GM23338 (cell line): Measurements from ENCODE around the gene SNX21.

Source experiments
- CREB1 ChIP-seq: fragments of 250-450 bp; sonication (Bioruptor Pico); IDR thresholded peaks from 2 replicates; pipeline ENCODE4 v1.5.0; 2020; ENCODE audit warnings: low read depth, mild to moderate bottlenecking, moderate library complexity
- EZH2 ChIP-seq: fragments of 200-600 bp; sonication (generic); IDR thresholded peaks from one replicate; pipeline ENCODE4 v1.8.0; 2017; ENCODE audit warnings: antibody characterized with exemption, mild to moderate bottlenecking, low read depth; ENCODE audit not compliant: unreplicated experiment
- EZH2phosphoT487 ChIP-seq: fragments of 200-600 bp; sonication (generic); IDR thresholded peaks from one replicate; pipeline ENCODE4 v1.8.1; 2018; ENCODE audit warnings: antibody characterized with exemption; ENCODE audit not compliant: unreplicated experiment
- JUNB ChIP-seq: IDR thresholded peaks from one replicate; pipeline ENCODE4 v1.6.1; 2016; ENCODE audit warnings: antibody characterized with exemption; ENCODE audit not compliant: unreplicated experiment
- NANOG ChIP-seq: IDR thresholded peaks from 2 replicates; pipeline ENCODE4 v1.6.1; 2016; ENCODE audit warnings: antibody characterized with exemption, borderline replicate concordance
- POLR2AphosphoS5 ChIP-seq: IDR thresholded peaks from 2 replicates; pipeline ENCODE4 v1.6.1; 2016; ENCODE audit warnings: antibody characterized with exemption, low read depth
- STAT1 ChIP-seq: IDR thresholded peaks from one replicate; pipeline ENCODE4 v1.6.1; 2016; ENCODE audit warnings: antibody characterized with exemption; ENCODE audit not compliant: unreplicated experiment
- ZNF114 ChIP-seq: fragments of 250-450 bp; sonication (Bioruptor Pico); IDR thresholded peaks from 2 replicates; pipeline ENCODE4 v1.5.0; 2020; ENCODE audit warnings: mild to moderate bottlenecking, moderate library complexity
- ZNF331 ChIP-seq: fragments of 250-450 bp; sonication (Bioruptor Pico); IDR thresholded peaks from 2 replicates; pipeline ENCODE4 v1.5.0; 2020; ENCODE audit warnings: low read depth, mild to moderate bottlenecking, moderate library complexity
- TF ChIP-seq, protein P1 (sequence below), 2 experiments: fragments of 200-600 bp in 1 of 2; sonication (generic) in 1 of 2; conservative IDR thresholded peaks; 2 replicates each; pipeline versions ENCODE4 v1.5.1 to v1.6.1; 2016 to 2017; ENCODE audit warnings: antibody characterized with exemption in 2 of 2, low read depth in 2 of 2, mild to moderate bottlenecking in 2 of 2, moderate library complexity in 1 of 2
- TF ChIP-seq, protein P2 (sequence below): IDR thresholded peaks from one replicate; pipeline ENCODE4 v1.6.1; 2018; ENCODE audit warnings: antibody characterized with exemption; ENCODE audit not compliant: unreplicated experiment
- TF ChIP-seq, protein P3 (sequence below): IDR thresholded peaks from 2 replicates; pipeline ENCODE4 v1.6.1; 2016; ENCODE audit warnings: antibody characterized with exemption

DNA sequence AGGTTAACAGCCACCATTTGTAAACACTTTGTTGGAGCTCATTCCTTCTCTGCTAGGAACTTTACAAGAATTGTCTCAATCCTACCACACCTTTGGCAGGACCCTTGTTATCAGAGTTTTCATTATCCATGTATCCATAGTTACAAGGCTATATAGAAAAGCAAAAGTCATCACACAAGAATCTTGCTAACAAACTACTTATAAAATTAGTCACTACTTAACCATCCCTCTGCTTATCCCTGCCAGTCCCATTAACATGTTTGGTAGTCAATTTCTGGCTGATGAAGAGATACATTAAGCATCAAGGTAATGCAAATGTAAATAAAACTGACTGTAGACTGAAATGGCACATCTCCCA, 34.2 kb downstream of the SNX21 start:
- TF ChIP-seq, protein P1, sequence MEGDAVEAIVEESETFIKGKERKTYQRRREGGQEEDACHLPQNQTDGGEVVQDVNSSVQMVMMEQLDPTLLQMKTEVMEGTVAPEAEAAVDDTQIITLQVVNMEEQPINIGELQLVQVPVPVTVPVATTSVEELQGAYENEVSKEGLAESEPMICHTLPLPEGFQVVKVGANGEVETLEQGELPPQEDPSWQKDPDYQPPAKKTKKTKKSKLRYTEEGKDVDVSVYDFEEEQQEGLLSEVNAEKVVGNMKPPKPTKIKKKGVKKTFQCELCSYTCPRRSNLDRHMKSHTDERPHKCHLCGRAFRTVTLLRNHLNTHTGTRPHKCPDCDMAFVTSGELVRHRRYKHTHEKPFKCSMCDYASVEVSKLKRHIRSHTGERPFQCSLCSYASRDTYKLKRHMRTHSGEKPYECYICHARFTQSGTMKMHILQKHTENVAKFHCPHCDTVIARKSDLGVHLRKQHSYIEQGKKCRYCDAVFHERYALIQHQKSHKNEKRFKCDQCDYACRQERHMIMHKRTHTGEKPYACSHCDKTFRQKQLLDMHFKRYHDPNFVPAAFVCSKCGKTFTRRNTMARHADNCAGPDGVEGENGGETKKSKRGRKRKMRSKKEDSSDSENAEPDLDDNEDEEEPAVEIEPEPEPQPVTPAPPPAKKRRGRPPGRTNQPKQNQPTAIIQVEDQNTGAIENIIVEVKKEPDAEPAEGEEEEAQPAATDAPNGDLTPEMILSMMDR (conservative IDR thresholded peaks at IDR 0.05; ENCODE audit: low read depth in 2 of 2) = no peak
- TF ChIP-seq CREB1 = no peak
- no peak for TF ChIP-seq EZH2phosphoT487
- TF ChIP-seq POLR2AphosphoS5 = no peak
- no peak for TF ChIP-seq ZNF331 (CRISPR knock-in tag)
- TF ChIP-seq, protein P2, sequence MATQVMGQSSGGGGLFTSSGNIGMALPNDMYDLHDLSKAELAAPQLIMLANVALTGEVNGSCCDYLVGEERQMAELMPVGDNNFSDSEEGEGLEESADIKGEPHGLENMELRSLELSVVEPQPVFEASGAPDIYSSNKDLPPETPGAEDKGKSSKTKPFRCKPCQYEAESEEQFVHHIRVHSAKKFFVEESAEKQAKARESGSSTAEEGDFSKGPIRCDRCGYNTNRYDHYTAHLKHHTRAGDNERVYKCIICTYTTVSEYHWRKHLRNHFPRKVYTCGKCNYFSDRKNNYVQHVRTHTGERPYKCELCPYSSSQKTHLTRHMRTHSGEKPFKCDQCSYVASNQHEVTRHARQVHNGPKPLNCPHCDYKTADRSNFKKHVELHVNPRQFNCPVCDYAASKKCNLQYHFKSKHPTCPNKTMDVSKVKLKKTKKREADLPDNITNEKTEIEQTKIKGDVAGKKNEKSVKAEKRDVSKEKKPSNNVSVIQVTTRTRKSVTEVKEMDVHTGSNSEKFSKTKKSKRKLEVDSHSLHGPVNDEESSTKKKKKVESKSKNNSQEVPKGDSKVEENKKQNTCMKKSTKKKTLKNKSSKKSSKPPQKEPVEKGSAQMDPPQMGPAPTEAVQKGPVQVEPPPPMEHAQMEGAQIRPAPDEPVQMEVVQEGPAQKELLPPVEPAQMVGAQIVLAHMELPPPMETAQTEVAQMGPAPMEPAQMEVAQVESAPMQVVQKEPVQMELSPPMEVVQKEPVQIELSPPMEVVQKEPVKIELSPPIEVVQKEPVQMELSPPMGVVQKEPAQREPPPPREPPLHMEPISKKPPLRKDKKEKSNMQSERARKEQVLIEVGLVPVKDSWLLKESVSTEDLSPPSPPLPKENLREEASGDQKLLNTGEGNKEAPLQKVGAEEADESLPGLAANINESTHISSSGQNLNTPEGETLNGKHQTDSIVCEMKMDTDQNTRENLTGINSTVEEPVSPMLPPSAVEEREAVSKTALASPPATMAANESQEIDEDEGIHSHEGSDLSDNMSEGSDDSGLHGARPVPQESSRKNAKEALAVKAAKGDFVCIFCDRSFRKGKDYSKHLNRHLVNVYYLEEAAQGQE = no peak
- no peak for TF ChIP-seq EZH2
- no peak for TF ChIP-seq JUNB
- TF ChIP-seq, protein P3, sequence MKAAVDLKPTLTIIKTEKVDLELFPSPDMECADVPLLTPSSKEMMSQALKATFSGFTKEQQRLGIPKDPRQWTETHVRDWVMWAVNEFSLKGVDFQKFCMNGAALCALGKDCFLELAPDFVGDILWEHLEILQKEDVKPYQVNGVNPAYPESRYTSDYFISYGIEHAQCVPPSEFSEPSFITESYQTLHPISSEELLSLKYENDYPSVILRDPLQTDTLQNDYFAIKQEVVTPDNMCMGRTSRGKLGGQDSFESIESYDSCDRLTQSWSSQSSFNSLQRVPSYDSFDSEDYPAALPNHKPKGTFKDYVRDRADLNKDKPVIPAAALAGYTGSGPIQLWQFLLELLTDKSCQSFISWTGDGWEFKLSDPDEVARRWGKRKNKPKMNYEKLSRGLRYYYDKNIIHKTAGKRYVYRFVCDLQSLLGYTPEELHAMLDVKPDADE = no peak
- TF ChIP-seq ZNF114 (CRISPR knock-in tag) = no peak
- TF ChIP-seq NANOG = no peak
- no peak for TF ChIP-seq STAT1
